NB4 (cell line): ENCODE data around the gene FER.

Source experiments
- POLR2A ChIP-seq: IDR thresholded peaks from 2 replicates; pipeline ENCODE4 v1.6.1; 2011; ENCODE audit warnings: mild to moderate bottlenecking; ENCODE audit not compliant: insufficient read length; ENCODE audit errors: extremely low read depth
- TF ChIP-seq, protein P1 (sequence below): IDR thresholded peaks from one replicate; pipeline ENCODE4 v1.5.1; 2012; ENCODE audit warnings: low read depth, low read length
- TF ChIP-seq, protein P2 (sequence below): IDR thresholded peaks from 2 replicates; pipeline ENCODE4 v1.6.1; 2011; ENCODE audit warnings: low read depth, low read length

DNA sequence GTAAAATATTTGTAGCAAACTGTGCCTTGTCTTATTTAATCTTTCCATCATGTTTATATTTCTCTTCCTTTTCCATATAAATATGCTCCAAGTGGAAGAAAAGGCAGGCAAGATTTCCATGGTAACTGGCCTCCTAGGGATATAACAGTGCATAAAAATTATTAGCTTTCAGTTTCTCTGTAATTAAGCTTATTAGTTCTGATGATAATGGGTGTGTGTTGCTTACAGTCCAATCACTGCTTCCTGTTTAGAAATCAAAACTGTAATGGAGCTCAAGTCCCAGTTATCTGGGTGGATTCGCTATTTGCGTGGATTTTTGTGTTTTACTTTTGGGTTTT is 449.1 kb downstream of the FER start:
- TF ChIP-seq POLR2A = no peak
- TF ChIP-seq, protein P1, sequence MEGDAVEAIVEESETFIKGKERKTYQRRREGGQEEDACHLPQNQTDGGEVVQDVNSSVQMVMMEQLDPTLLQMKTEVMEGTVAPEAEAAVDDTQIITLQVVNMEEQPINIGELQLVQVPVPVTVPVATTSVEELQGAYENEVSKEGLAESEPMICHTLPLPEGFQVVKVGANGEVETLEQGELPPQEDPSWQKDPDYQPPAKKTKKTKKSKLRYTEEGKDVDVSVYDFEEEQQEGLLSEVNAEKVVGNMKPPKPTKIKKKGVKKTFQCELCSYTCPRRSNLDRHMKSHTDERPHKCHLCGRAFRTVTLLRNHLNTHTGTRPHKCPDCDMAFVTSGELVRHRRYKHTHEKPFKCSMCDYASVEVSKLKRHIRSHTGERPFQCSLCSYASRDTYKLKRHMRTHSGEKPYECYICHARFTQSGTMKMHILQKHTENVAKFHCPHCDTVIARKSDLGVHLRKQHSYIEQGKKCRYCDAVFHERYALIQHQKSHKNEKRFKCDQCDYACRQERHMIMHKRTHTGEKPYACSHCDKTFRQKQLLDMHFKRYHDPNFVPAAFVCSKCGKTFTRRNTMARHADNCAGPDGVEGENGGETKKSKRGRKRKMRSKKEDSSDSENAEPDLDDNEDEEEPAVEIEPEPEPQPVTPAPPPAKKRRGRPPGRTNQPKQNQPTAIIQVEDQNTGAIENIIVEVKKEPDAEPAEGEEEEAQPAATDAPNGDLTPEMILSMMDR = no peak
- TF ChIP-seq, protein P2, sequence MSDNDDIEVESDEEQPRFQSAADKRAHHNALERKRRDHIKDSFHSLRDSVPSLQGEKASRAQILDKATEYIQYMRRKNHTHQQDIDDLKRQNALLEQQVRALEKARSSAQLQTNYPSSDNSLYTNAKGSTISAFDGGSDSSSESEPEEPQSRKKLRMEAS = no peak
